Trophoblast cell (in vitro differentiated cells and primary cell): Measurements from ENCODE around the gene CLEC17A.

Experiments
- DNase-seq, 2 donors: peaks; one replicate each; pipeline ENCODE4 v3.0.0-alpha.2; 2016
- H2AFZ ChIP-seq: 2 replicates; pipeline ENCODE4 v1.6.1; 2013; ENCODE audit warnings: low read length, moderate library complexity, mild to moderate bottlenecking; ENCODE audit not compliant: insufficient read depth, poor library complexity
- H2AK5ac ChIP-seq: 2 replicates; pipeline ENCODE4 v1.6.1; 2013; ENCODE audit warnings: mild to moderate bottlenecking, low read length
- H2BK120ac ChIP-seq: 2 replicates; pipeline ENCODE4 v1.6.1; 2013; ENCODE audit warnings: low read length, mild to moderate bottlenecking, moderate library complexity; ENCODE audit not compliant: insufficient read depth, poor library complexity
- H2BK12ac ChIP-seq: 2 replicates; pipeline ENCODE4 v1.6.1; 2013; ENCODE audit warnings: mild to moderate bottlenecking, low read length, moderate library complexity
- H2BK5ac ChIP-seq: 2 replicates; pipeline ENCODE4 v1.6.1; 2013; ENCODE audit warnings: low read length, low read depth, moderate library complexity, mild to moderate bottlenecking; ENCODE audit not compliant: poor library complexity
- H3K14ac ChIP-seq: 2 replicates; pipeline ENCODE4 v1.6.1; 2013; ENCODE audit warnings: mild to moderate bottlenecking, low read length
- H3K18ac ChIP-seq: 2 replicates; pipeline ENCODE4 v1.6.1; 2013; ENCODE audit warnings: mild to moderate bottlenecking, low read length
- H3K23ac ChIP-seq: 2 replicates; pipeline ENCODE4 v1.6.1; 2013; ENCODE audit warnings: low read length
- H3K27ac ChIP-seq: 2 replicates; pipeline ENCODE4 v1.5.1; 2013; ENCODE audit warnings: low read depth, mild to moderate bottlenecking, inconsistent platforms, low read length, moderate library complexity
- H3K27me3 ChIP-seq: 2 replicates; pipeline ENCODE4 v1.6.1; 2013; ENCODE audit warnings: inconsistent platforms, mild to moderate bottlenecking, low read length, moderate library complexity; ENCODE audit not compliant: insufficient read depth
- H3K36me3 ChIP-seq, 2 experiments: 1 replicate in 1 of 2; 2 replicates in 1 of 2; pipeline ENCODE4 v1.6.1; 2013; ENCODE audit warnings: low read length in 2 of 2, mild to moderate bottlenecking in 2 of 2, moderate library complexity in 1 of 2; ENCODE audit not compliant: insufficient read depth in 2 of 2, control insufficient read depth in 1 of 2
- H3K4ac ChIP-seq: 2 replicates; pipeline ENCODE4 v1.6.1; 2013; ENCODE audit warnings: low read depth, mild to moderate bottlenecking, low read length, moderate library complexity
- H3K4me1 ChIP-seq, 2 experiments: 1 replicate in 1 of 2; 2 replicates in 1 of 2; pipeline ENCODE4 v1.6.1; 2013; ENCODE audit warnings: low read length in 2 of 2, mild to moderate bottlenecking in 2 of 2, moderate library complexity in 1 of 2; ENCODE audit not compliant: insufficient read depth in 2 of 2, control insufficient read depth in 1 of 2
- H3K4me2 ChIP-seq: 2 replicates; pipeline ENCODE4 v1.6.1; 2013; ENCODE audit warnings: inconsistent platforms, mild to moderate bottlenecking, low read length, moderate library complexity
- H3K4me3 ChIP-seq: 2 replicates; pipeline ENCODE4 v1.5.1; 2013; ENCODE audit warnings: mild to moderate bottlenecking, low read depth, low read length, inconsistent platforms
- H3K79me1 ChIP-seq: one replicate; pipeline ENCODE4 v1.6.1; 2013; ENCODE audit warnings: low read length
- H3K79me2 ChIP-seq: 2 replicates; pipeline ENCODE4 v1.6.1; 2013; ENCODE audit warnings: low read length, mild to moderate bottlenecking; ENCODE audit not compliant: control insufficient read depth, insufficient read depth, poor library complexity
- H3K9ac ChIP-seq: 2 replicates; pipeline ENCODE4 v1.6.1; 2013; ENCODE audit warnings: mild to moderate bottlenecking, low read length
- H3K9me3 ChIP-seq: 2 replicates; pipeline ENCODE4 v1.6.1; 2013; ENCODE audit warnings: low read depth, mild to moderate bottlenecking, control low read depth, inconsistent platforms, low read length; ENCODE audit not compliant: insufficient read depth
- H4K12ac ChIP-seq: 2 replicates; pipeline ENCODE4 v1.6.1; 2013; ENCODE audit warnings: low read depth, mild to moderate bottlenecking, low read length, moderate library complexity
- H4K8ac ChIP-seq: 2 replicates; pipeline ENCODE4 v1.6.1; 2013; ENCODE audit warnings: low read depth, mild to moderate bottlenecking, low read length, moderate library complexity
- H4K91ac ChIP-seq: one replicate; pipeline ENCODE4 v1.6.1; 2013; ENCODE audit warnings: low read depth, mild to moderate bottlenecking, low read length, moderate library complexity
- WGBS: extraction: QIAGEN DNeasy Blood & Tissue Kit; methylation state at CpG from one replicate; pipeline ENCODE4 v1.1.7; 2013; ENCODE audit warnings: missing lambda C conversion rate; ENCODE audit not compliant: insufficient read length, insufficient coverage; ENCODE audit errors: extremely low coverage; 5-methylcytosine and 5-hydroxymethylcytosine counted together

Gene CLEC17A

GRCh38 chr19:14566712-14567077, 16.2 kb upstream of the CLEC17A start:
- H3K18ac ChIP-seq = no peak overlapping the region
- peaks cover 9 to 10% of the 10 kb centered on the region in 2 experiments for H3K4me1 ChIP-seq
- no CpG with 5 or more reads among the region's 18 CpGs for WGBS
- no peak overlapping the region for H4K12ac ChIP-seq
- no peak overlapping the region for H4K8ac ChIP-seq
- DNase-seq = no peak
- H3K27me3 ChIP-seq = no peaks in the 10 kb centered on the region
- H3K4me3 ChIP-seq = no peak overlapping the region
- peaks cover 9% of the 10 kb centered on the region for H3K79me2 ChIP-seq
- no peak overlapping the region for H3K4ac ChIP-seq
- no peak overlapping the region for H3K14ac ChIP-seq
- no peak overlapping the region for H2BK5ac ChIP-seq
- H3K36me3 ChIP-seq = peaks cover 31 to 42% of the 10 kb centered on the region in 2 experiments
- H3K27ac ChIP-seq = no peak overlapping the region
- no peak overlapping the region for H4K91ac ChIP-seq
- H3K4me2 ChIP-seq = no peak overlapping the region
- no peak overlapping the region for H2AK5ac ChIP-seq
- H2BK120ac ChIP-seq = no peak overlapping the region
- H2AFZ ChIP-seq = no peak overlapping the region
- no peak overlapping the region for H3K9ac ChIP-seq
- no peak overlapping the region for H3K23ac ChIP-seq
- H3K9me3 ChIP-seq = peaks cover 3% of the 10 kb centered on the region
- peaks cover 4% of the 10 kb centered on the region for H3K79me1 ChIP-seq
- H2BK12ac ChIP-seq = no peak overlapping the region

- no peak overlapping the region for H2AK5ac ChIP-seq
- no peak overlapping the region for H3K27ac ChIP-seq
- no peak overlapping the region for H4K91ac ChIP-seq
- no peaks in the 10 kb centered on the region for H3K27me3 ChIP-seq
- H3K18ac ChIP-seq = no peak overlapping the region
- no peak overlapping the region for H3K4me2 ChIP-seq
- no peak overlapping the region for H3K23ac ChIP-seq
- H2BK120ac ChIP-seq = no peak overlapping the region
- no peak overlapping the region for H2BK12ac ChIP-seq
- H2AFZ ChIP-seq = no peak overlapping the region
- H3K14ac ChIP-seq = no peak overlapping the region
- H3K9ac ChIP-seq = no peak overlapping the region
- DNase-seq = no peak
- H3K4me3 ChIP-seq = no peak overlapping the region
- WGBS = no CpG with 5 or more reads among the region's 11 CpGs
- H3K9me3 ChIP-seq = peaks cover 4% of the 10 kb centered on the region
- H3K79me1 ChIP-seq = peaks cover 6% of the 10 kb centered on the region
- H3K36me3 ChIP-seq = peaks cover 31 to 42% of the 10 kb centered on the region in 2 experiments
- H2BK5ac ChIP-seq = no peak overlapping the region
- H4K12ac ChIP-seq = no peak overlapping the region
- no peak overlapping the region for H3K4ac ChIP-seq
- H4K8ac ChIP-seq = no peak overlapping the region
- peaks cover 5 to 6% of the 10 kb centered on the region in 2 experiments for H3K4me1 ChIP-seq
- peaks cover 10% of the 10 kb centered on the region for H3K79me2 ChIP-seq
Observed at GRCh38 chr19:14567079-14567478, 15.8 kb upstream of the CLEC17A start.

GRCh38 chr19:14570864-14571527, 11.9 kb upstream of the CLEC17A start:
- H4K12ac ChIP-seq = peak overlapping the region; percentile 97
- H2BK12ac ChIP-seq = no peak overlapping the region
- H3K4ac ChIP-seq = peak overlapping the region; percentile 85
- no peak overlapping the region for H3K9ac ChIP-seq
- peaks cover 10% of the 10 kb centered on the region for H3K79me2 ChIP-seq
- H3K27me3 ChIP-seq = no peaks in the 10 kb centered on the region
- peaks cover 4% of the 10 kb centered on the region for H3K9me3 ChIP-seq
- H3K4me2 ChIP-seq = peak overlapping the region; percentile 68
- no peak for DNase-seq
- peak overlapping the region; percentile 99 for H4K8ac ChIP-seq
- no peak overlapping the region for H2AFZ ChIP-seq
- no peak overlapping the region for H3K27ac ChIP-seq
- no CpG with 5 or more reads among the region's 22 CpGs for WGBS
- H2AK5ac ChIP-seq = peak overlapping the region; percentile 45
- peaks cover 6% of the 10 kb centered on the region for H3K79me1 ChIP-seq
- H3K14ac ChIP-seq = no peak overlapping the region
- peak overlapping the region; percentile 93 for H4K91ac ChIP-seq
- no peak overlapping the region for H3K23ac ChIP-seq
- H3K4me3 ChIP-seq = peak overlapping the region; percentile 99
- peak overlapping the region; percentile 79 for H2BK120ac ChIP-seq
- H3K18ac ChIP-seq = no peak overlapping the region
- H2BK5ac ChIP-seq = no peak overlapping the region
- H3K4me1 ChIP-seq = peaks cover 6 to 7% of the 10 kb centered on the region in 2 experiments
- H3K36me3 ChIP-seq = peaks cover 12 to 18% of the 10 kb centered on the region in 2 experiments

- peaks cover 6 to 7% of the 10 kb centered on the region in 2 experiments for H3K4me1 ChIP-seq
- no CpG with 5 or more reads among the region's 40 CpGs for WGBS
- H2AK5ac ChIP-seq = peak within 1 kb of the TSS; percentile 45
- peak within 1 kb of the TSS; percentile 68 for H3K4me2 ChIP-seq
- H3K23ac ChIP-seq = no peak within 1 kb of the TSS
- H3K27me3 ChIP-seq = no peaks in the 10 kb centered on the region
- H3K18ac ChIP-seq = peak within 1 kb of the TSS; percentile 99
- peak within 1 kb of the TSS; percentile 90 for H2BK5ac ChIP-seq
- peaks cover 10% of the 10 kb centered on the region for H3K79me2 ChIP-seq
- DNase-seq = peak; percentile 98
- peak within 1 kb of the TSS; percentile 93 for H4K91ac ChIP-seq
- no peak within 1 kb of the TSS for H2BK12ac ChIP-seq
- H3K9ac ChIP-seq = peak within 1 kb of the TSS; percentile 93
- peak within 1 kb of the TSS; percentile 99 for H4K8ac ChIP-seq
- peak within 1 kb of the TSS; percentile 79 for H2BK120ac ChIP-seq
- peak within 1 kb of the TSS; percentile 87 for H2AFZ ChIP-seq
- H3K36me3 ChIP-seq = peaks cover 9 to 11% of the 10 kb centered on the region in 2 experiments
- H3K79me1 ChIP-seq = peaks cover 6% of the 10 kb centered on the region
- H3K27ac ChIP-seq = no peak within 1 kb of the TSS
- peak within 1 kb of the TSS; percentile 97 for H3K14ac ChIP-seq
- peak within 1 kb of the TSS; percentile 99 for H3K4me3 ChIP-seq
- H4K12ac ChIP-seq = peak within 1 kb of the TSS; percentile 97
- peak within 1 kb of the TSS; percentile 85 for H3K4ac ChIP-seq
- peaks cover 4% of the 10 kb centered on the region for H3K9me3 ChIP-seq
Observed at GRCh38 chr19:14571695-14572490, 11.0 kb upstream of the CLEC17A start, which contains the start of gene NDUFB7. NDUFB7 (minus strand) TSS chr19:14572066; CDS start chr19:14572000, 66 bp downstream.
